HG03558 (cell line): Measurements from ENCODE around the gene SH3GLB2.

ENCODE experiments used
- ATAC-seq: cut with Tn5 transposase; IDR thresholded peaks from one replicate; pipeline ENCODE4 v1.9.1; 2021; ENCODE audit warnings: moderate number of reproducible peaks; ENCODE audit not compliant: unreplicated experiment; ENCODE audit errors: extremely low read depth

Gene SH3GLB2

GRCh38 chr9:129023036-129023907, 4.9 kb downstream of the SH3GLB2 start:
- ATAC-seq, result no peak

- no peak for ATAC-seq
Observed at GRCh38 chr9:129022037-129022436, 6.1 kb downstream of the SH3GLB2 start.

GRCh38 chr9:129021091-129021490, 7.0 kb downstream of the SH3GLB2 start:
- ATAC-seq, result no peak

- ATAC-seq, result no peak
Observed at GRCh38 chr9:129014608-129015007, 13.5 kb downstream of the SH3GLB2 start.

- no peak for ATAC-seq
Observed at GRCh38 chr9:129014124-129014523, 14.0 kb downstream of the SH3GLB2 start.

- ATAC-seq, result no peak
Observed at GRCh38 chr9:129013674-129014073, 14.5 kb downstream of the SH3GLB2 start.

GRCh38 chr9:129012893-129013448, 15.2 kb downstream of the SH3GLB2 start:
- no peak for ATAC-seq

GRCh38 chr9:129012343-129012742, 15.8 kb downstream of the SH3GLB2 start:
- no peak for ATAC-seq

- ATAC-seq, result no peak
Observed at GRCh38 chr9:129011761-129012181, 16.4 kb downstream of the SH3GLB2 start.

- ATAC-seq, result no peak
Observed at GRCh38 chr9:129011170-129011569, 17.0 kb downstream of the SH3GLB2 start.

GRCh38 chr9:129010267-129010975, 17.7 kb downstream of the SH3GLB2 start:
- ATAC-seq, result no peak

- ATAC-seq, result no peak
Observed at GRCh38 chr9:129009584-129010141, 18.5 kb downstream of the SH3GLB2 start.

- ATAC-seq, result no peak
Observed at GRCh38 chr9:129008986-129009583, 19.0 kb downstream of the SH3GLB2 start.

- ATAC-seq, result no peak
Observed at GRCh38 chr9:129008469-129008965, 19.6 kb downstream of the SH3GLB2 start.

GRCh38 chr9:129007766-129008468, 20.2 kb downstream of the SH3GLB2 start:
- no peak for ATAC-seq

- no peak for ATAC-seq
Observed at GRCh38 chr9:129007035-129007765, 20.9 kb downstream of the SH3GLB2 start.

- ATAC-seq, result no peak
Observed at GRCh38 chr9:129006328-129007034, 21.6 kb downstream of the SH3GLB2 start.

GRCh38 chr9:129005336-129005997, 22.7 kb downstream of the SH3GLB2 start:
- no peak for ATAC-seq
